ENCODE measurements around the gene SHISA8.
A peak's percentile ranks its signal among the peaks of the same experiment; 100 is the strongest.

The SHISA8 gene

GRCh38 chr22:41935015-41935351 is 20.1 kb upstream of the SHISA8 start:
- in situ Hi-C loops (cut with MboI; ENCODE audit: low pct_unique_long_range_greater_than_20kb, low sequenced_read_pairs) = no loop called here
- no peak for DNase-seq

DNA sequence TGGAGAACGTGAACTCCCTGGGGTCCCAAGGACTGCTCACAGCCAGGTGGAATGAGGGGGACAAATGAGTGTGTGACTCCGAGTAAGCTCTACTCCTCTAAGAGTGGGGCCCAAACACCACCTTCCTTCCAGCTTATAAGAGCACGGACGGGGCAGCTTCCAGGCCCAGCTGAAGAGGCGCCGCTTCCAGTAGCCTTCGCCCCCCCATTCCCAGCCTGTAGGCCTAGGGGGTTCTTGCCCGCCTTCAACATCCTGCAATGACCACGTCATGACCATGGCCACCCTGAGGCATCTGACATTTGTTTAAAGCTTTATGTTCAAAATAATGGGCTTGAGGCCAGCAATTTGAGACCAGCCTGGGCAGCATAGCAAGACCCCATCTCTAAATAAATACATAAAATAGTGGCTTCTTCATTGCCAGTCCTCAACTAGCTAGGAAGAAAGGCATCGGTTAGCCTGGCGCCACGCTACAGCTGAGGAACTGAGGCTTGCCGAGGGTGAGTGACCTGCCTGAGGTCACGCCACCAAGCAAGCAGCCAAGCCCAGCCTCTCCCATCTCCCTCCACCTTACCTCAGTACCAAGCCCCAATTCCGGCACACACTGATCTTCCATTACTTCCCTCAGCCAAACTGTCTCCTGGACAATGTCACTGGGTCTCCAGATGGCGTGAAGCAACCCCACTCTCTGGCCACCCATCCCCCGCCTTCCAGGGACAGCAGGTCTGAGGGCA is 19.6 kb upstream of the SHISA8 start:
- in situ Hi-C loops (cut with MboI; ENCODE audit: low pct_unique_long_range_greater_than_20kb, low sequenced_read_pairs) = no loop called here
- DNase-seq = no peak

DNA sequence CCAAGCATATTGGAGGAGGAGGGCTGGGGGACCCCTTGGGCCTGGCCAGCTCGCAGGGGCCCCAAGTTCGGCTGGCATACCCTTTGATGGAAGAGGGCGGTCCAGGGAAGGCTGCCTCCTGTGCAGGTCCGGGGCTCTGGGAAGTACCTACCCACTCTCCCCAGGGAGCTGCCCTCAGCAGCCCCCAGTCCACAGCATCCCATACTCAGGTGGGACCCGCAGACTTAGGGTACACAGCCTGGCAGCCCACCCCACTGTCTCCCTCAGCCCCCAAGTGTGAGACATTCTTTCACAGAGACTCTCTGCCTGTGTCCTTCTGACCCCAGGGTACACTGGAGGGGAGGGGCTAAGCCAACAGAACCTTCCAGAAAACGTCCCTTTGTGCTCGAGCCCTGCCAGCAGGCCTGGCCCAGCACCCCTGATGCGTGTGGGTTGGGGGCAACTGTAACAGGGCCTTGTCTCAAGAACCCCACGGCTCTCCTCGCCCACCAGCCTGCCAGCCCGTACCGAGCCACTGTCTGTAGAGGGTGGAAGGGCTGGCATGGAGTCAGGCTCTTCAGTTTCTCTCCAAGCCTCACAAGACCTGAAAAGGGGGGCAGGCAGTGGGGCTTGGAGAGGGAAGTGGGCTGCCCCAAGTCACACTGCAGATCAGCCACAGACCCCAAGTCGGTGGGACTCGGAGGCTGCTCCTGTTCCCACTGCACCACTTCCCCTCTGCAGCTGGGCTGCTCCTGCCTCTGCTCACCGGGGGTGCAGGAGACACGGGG is 18.7 kb upstream of the SHISA8 start:
- in situ Hi-C loops (cut with MboI; ENCODE audit: low pct_unique_long_range_greater_than_20kb, low sequenced_read_pairs) = no loop called here
- no peak for DNase-seq

DNA sequence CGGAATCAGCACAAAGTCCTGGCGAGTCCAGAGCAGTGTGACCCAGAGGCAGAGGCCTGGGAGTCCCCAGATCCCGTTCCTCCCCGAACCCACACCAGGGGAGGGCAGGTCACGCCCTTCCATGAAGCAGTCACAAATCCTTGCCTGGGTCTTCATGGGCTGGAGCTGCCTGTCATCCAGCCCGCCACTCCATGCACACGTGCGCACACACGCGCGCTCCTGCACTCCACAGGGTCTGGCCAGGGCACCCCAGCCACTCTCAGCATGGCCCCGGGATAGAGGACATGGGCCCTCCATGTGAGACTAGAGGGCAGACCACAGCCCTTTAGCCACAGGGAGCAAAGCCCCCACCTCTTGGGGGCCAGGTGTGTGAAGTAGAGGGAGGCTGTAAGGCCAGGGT is 17.5 kb upstream of the SHISA8 start:
- no peak for DNase-seq
- in situ Hi-C loops (cut with MboI; ENCODE audit: low pct_unique_long_range_greater_than_20kb, low sequenced_read_pairs) = no loop called here

DNA sequence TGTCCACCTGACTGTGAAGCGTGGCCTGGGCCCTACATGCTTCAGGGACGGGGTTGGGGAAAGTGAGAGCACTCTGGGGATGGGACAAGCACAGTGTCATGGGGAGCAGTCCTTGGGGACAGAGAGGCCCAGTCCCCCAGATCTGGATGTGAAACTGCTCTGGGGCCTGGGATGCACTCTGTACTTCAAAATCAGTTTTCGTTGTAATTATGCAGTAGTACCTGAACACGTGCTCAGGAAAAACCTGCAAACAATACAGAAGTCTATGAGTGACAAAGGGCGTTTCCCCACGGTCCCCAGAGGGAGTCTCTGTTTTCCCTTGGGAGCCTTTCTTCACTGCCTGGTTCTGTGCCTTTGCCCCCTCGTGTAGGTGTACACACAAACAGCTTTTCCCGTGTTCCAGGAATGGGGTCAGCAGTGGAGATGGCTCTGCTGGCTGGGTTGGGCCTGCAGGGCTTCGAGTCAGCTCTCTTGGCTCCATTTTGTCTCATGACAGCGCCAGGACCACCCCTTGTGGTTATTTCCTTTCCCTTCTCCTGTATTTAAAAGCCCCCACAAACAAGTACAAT is 16.9 kb upstream of the SHISA8 start:
- no peak for DNase-seq
- in situ Hi-C loops (cut with MboI; ENCODE audit: low pct_unique_long_range_greater_than_20kb, low sequenced_read_pairs) = no loop called here

GRCh38 chr22:41929418-41929810 is 14.5 kb upstream of the SHISA8 start:
- DNase-seq = no peak
- in situ Hi-C loops (cut with MboI; ENCODE audit: low pct_unique_long_range_greater_than_20kb, low sequenced_read_pairs) = no loop called here

DNA sequence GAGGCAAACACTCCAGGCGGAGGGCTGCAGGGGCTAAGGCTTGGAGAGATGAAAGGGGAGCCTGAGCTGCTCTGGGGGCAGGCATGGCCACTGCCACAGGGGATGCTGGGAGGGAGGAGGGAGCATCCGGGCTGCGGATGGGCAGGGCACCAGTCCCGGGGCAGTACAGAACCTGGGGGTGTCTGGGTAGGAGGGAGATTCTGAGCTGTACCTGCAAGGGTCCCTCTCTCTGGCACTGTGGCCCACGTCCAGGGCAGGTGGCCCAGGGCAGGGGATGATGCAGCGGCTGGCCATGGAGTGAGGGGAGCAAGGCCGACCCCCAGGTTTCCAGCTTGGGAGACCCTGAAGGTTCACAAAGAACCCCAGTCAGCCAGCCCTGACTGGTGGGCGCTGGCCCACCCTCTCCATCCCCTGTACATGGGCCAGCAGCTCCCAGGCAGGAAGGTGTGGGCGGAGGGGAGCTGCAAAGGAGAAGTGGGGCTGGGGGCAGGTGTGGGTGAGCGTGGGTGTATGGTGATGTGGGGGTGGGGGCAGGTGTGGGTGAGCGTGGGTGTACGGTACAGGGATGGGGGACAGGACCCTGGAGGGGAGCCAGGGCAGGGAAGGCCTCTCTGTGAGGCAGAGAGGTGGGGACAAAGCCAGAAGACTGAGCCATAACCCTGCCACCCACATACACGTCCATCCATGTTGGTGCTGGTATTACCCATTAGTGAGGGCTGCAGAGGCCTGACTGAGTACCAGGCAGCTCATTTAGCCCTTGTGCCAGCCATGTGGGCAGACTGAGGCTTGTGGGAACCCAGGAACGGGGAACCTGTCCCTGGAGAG is 13.9 kb upstream of the SHISA8 start:
- in situ Hi-C loops (cut with MboI; ENCODE audit: low pct_unique_long_range_greater_than_20kb, low sequenced_read_pairs) = no loop called here
- DNase-seq = no peak

DNA sequence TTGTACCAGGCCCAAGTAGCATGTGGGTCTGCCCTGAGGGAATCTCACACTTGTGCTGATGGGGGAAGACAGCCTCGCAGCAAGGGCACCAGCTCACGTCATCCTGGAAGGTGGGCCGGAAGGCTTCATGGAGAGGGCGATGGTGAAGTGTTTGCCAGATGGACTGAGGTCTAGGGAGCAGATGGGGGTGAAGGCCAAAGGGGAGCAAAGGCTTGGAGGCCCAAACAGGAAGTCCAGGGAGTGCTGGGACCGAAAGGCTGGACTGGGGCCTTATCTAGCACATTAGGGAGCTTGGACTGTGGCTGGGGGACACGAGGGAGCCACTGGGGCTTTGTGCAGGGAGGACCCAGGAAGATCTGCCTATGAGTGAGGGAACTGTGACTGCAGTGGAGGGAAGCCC is 12.9 kb upstream of the SHISA8 start:
- DNase-seq = no peak
- in situ Hi-C loops (cut with MboI; ENCODE audit: low pct_unique_long_range_greater_than_20kb, low sequenced_read_pairs) = no loop called here

DNA sequence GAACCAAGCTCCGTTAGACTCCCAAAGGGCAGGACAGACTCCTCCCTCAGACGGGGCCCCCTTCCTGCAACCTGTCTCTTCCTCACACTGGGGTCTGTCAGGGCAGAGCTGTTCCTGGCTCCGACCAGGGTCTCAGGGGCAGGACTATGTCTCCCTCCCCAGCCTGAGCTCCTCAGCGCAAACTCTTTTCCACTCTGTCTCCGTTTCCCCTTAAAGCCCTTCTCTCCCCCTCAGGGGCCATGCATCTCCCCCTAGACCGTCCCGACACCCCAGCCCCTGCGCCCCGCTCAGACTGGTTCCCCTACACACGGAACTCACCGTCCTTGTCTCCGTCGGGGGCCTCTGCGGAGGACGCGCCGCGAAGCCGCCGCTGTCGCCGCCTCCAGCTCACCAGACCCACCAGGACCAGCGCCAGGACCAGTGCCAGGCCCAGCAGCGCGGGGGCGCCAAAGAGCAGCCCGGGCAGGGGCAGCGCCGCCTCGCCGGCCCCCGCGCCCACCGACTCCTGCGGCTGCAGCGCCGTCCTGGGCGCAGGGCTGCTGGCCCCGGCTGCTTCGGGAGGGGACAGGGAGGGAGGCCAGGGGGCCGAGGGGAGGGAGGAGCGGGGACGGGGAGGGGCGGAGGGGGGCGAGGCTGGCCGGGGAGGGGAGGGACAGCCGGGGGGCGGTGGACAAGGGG is 11.0 kb upstream of the SHISA8 start:
- in situ Hi-C loops (cut with MboI; ENCODE audit: low pct_unique_long_range_greater_than_20kb, low sequenced_read_pairs) = no loop called here
- peak; percentile 78 for DNase-seq

GRCh38 chr22:41923595-41924276 is 8.9 kb upstream of the SHISA8 start:
- no peak for DNase-seq
- in situ Hi-C loops (cut with MboI; ENCODE audit: low pct_unique_long_range_greater_than_20kb, low sequenced_read_pairs) = no loop called here

DNA sequence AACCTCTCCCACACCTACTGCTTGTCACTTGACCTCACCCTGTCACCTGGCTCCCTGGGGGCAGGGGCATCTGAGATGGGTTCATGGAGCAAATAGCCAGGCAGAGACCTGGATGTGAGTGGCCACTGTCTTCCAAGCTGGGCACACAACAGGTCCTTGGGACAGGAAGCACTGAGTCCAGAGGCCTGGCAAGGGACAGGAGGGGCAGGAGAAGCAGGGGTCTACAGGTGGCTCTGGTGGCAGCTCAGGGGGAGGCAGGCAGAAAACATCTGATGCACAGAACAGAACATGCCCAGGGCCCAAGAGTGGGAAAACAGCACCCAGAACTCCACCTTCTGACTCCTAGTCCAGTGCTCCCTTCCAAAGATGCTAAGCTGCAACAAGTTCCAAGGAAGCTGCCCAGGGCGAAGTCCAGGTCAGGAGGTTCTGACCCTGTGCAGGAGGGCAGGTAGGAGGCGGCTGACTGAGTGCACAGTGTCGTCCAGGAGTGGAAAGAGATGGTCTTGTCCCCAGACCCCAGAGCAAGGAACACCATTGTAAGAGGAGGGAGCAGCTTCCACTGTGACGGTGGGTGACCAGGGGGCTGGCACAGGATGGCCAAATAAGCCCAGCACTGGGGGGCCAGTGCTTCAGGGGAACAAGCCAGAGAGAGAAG is 8.2 kb upstream of the SHISA8 start:
- DNase-seq = no peak
- in situ Hi-C loops (cut with MboI; ENCODE audit: low pct_unique_long_range_greater_than_20kb, low sequenced_read_pairs) = no loop called here

DNA sequence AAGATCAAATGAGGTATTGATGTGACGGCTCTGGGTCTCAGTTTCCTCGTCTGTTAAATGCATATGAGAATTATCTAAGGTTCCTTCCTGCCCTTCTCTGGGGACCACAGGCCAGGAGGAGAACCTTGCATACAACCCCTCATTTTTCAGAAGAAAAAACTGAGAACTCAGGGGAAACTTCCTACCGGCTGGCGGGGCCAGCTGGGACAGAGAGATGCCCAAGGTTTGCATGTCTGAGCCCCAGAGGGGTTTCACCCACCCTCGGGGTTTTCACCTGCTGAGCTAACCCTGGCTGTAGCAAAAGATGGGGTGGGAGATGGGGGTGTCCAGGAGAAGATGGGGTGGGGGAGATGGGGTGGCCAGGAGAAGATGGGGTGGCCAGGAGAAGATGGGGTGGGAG is 7.5 kb upstream of the SHISA8 start:
- in situ Hi-C loops (cut with MboI; ENCODE audit: low pct_unique_long_range_greater_than_20kb, low sequenced_read_pairs) = no loop called here
- DNase-seq = no peak

GRCh38 chr22:41920271-41920976 is 5.5 kb upstream of the SHISA8 start:
- DNase-seq = no peak

DNA sequence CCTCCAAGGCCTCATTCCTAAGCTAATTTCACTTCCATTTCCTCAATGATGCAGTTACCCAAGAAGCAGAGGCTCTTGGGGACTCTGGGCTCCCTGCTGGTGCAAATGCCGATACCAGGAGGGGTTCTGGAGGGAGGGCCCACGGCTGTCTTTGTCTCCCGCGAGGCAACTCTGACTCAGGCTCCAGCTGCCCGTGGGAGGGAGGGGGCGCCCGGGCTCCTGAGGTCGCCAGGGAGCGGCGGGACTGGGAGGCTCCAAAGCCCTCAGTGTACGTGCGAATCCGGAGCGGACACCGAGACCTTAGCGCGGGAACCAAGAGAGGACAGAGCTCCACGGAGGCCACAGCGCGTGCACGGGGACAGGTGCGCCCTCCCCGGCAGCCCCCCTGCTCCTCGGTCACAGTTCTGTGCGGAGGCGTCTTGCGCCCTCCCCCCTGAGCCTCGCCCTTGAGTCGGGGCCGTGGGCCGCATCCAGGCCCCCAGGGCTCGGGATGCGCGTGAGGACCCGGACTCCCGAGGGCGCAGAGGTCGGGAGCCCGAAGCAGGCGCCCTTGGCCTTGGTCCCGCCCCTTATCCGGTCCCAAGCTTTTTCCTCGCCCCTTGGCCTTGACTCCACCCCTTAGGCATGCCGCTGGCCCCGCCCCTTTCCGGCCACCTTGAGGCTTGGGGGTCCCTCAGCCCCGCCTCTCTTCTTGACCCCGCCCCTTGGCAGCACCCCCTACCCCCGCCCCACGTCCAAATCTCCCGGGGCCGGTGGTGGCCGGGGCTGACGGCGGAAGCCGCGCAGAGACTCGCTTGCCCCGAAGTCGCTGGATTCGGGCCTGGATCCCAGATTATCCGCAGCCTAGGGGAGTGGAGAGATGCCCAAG is 4.7 kb upstream of the SHISA8 start:
- DNase-seq = no peak
- in situ Hi-C loops (cut with MboI; ENCODE audit: low pct_unique_long_range_greater_than_20kb, low sequenced_read_pairs) = no loop called here

More at GRCh38 chr22:41920271-41920976, 5.5 kb upstream of the SHISA8 start:
- in situ Hi-C loops (cut with MboI; ENCODE audit: low pct_unique_long_range_greater_than_20kb, low sequenced_read_pairs) = no loop called here

GRCh38 chr22:41917903-41918791 is 3.3 kb upstream of the SHISA8 start:
- DNase-seq = peak; percentile 75
- in situ Hi-C loops (cut with MboI; ENCODE audit: low pct_unique_long_range_greater_than_20kb, low sequenced_read_pairs) = no loop called here

- in situ Hi-C loops (cut with MboI; ENCODE audit: low pct_unique_long_range_greater_than_20kb, low sequenced_read_pairs) = no loop called here
Observed at GRCh38 chr22:41917375-41917902, 2.6 kb upstream of the SHISA8 start.

More at GRCh38 chr22:41917375-41917902, 2.6 kb upstream of the SHISA8 start:
- DNase-seq = no peak
